HAP-1 (cell line): ENCODE results near the gene RYR3.

Experiments used
- DNase-seq, 2 experiments: peaks; one replicate each; pipeline ENCODE4 v3.0.0-alpha.2; 2016 to 2020; ENCODE audit warnings: low spot score in 2 of 2
- H3K27me3 ChIP-seq: fragments of 250-450 bp; sonication (Bioruptor Pico); 2 replicates; pipeline ENCODE4 v1.5.1; 2020; ENCODE audit warnings: low read depth, mild to moderate bottlenecking, moderate library complexity
- H3K36me3 ChIP-seq: fragments of 250-450 bp; sonication (Bioruptor Pico); replicated peaks from 2 replicates; pipeline ENCODE4 v1.5.1; 2020; ENCODE audit warnings: mild to moderate bottlenecking
- H3K4me1 ChIP-seq: fragments of 250-450 bp; sonication (Bioruptor Pico); 2 replicates; pipeline ENCODE4 v1.5.1; 2020; ENCODE audit warnings: mild to moderate bottlenecking
- H3K4me3 ChIP-seq: fragments of 250-450 bp; sonication (Bioruptor Pico); 2 replicates; pipeline ENCODE4 v1.5.1; 2020; ENCODE audit warnings: mild to moderate bottlenecking, moderate library complexity
- H3K9me3 ChIP-seq: fragments of 250-450 bp; sonication (Bioruptor Pico); 2 replicates; pipeline ENCODE4 v1.5.1; 2020; ENCODE audit warnings: mild to moderate bottlenecking, moderate library complexity
- in situ Hi-C: fragments of 300-500 bp; cut with MboI; formaldehyde crosslinking; loops from 3 replicates; pipeline ENCODE4 v1.14.3; 2020; ENCODE audit warnings: low sequenced_read_pairs, inconsistent platforms, mixed read lengths

Gene RYR3

GRCh38 chr15:33341953-33342352 lies 31.2 kb downstream of the RYR3 start:
- no peaks in the 10 kb centered on the region for H3K4me1 ChIP-seq
- DNase-seq = no peak
- no peak overlapping the region for H3K4me3 ChIP-seq
- in situ Hi-C loops = no loop called here
- no peaks in the 10 kb centered on the region for H3K36me3 ChIP-seq
- no peaks in the 10 kb centered on the region for H3K9me3 ChIP-seq
- H3K27me3 ChIP-seq = no peaks in the 10 kb centered on the region; the same call in 1 of the 2 replicates

DNA sequence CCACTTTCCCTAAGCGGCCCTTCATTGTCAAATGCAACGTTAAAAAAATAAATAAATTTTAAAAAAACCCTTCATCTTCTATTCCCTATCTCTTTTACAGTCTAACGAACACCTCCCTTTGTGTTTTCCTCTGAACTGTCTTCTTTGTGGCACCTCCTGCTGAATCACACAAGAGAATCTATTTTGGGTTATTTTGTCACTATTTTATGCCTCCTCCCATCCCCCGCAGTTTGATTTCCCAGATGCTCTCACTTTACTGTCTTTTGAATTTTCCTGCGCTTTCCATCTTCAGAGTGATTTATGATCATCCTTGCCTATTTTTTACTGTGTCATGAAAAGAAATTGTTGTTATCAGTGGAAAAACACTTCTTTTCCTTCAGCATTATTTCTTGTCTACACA lies 32.5 kb downstream of the RYR3 start:
- Histone ChIP-seq H3K9me3 (no peaks in the 10 kb centered on the region), H3K36me3 (no peaks in the 10 kb centered on the region), H3K27me3 (no peaks in the 10 kb centered on the region; the same call in 1 of the 2 replicates), H3K4me1 (no peaks in the 10 kb centered on the region), H3K4me3 (no peak overlapping the region)
- in situ Hi-C loops = no loop called here
- no peak for DNase-seq

DNA sequence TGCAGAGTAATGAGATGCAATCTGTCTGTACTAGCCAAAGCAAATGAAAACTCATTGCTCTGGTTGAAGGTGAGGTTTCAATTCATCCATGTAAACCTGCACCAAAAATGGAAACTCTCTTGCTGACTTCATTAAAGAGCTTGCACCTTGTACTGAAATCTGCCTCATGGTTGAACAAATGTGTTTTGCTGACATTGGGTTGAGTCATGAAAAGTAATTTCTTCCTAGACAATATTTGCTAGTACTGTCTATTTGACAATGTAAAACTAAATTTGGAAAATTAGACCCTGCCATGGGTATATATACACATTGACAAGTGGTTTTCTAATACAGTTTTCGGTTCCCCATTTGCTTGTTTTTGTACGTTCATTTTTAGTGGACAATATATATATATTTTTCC lies 33.3 kb downstream of the RYR3 start:
- H3K27me3 ChIP-seq = no peaks in the 10 kb centered on the region; the same call in 1 of the 2 replicates
- H3K36me3 ChIP-seq = no peaks in the 10 kb centered on the region
- H3K4me3 ChIP-seq = no peak overlapping the region
- in situ Hi-C loops = no loop called here
- DNase-seq = no peak
- H3K4me1 ChIP-seq = no peaks in the 10 kb centered on the region
- H3K9me3 ChIP-seq = no peaks in the 10 kb centered on the region

DNA sequence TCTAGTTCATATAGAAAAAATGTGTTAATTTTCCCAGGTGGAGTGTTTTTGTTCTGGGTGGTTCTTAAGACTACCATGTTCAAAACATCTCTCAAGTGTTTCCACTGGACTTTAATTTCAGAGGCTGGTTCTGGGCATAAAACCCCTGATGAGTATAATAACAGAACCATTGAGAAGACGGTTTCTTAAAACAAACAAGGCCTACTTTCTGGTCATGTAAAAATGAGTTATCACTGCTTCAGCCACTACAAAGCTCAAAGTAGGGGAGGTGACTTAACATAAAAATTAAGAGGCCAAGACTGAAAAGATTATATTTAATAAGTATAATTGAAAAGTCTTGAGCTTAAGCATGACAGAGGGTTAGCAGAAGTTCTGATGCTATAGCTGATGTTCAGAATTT lies 33.8 kb downstream of the RYR3 start:
- H3K27me3 ChIP-seq = no peaks in the 10 kb centered on the region; the same call in 1 of the 2 replicates
- DNase-seq = no peak
- in situ Hi-C loops = no loop called here
- H3K9me3 ChIP-seq = no peaks in the 10 kb centered on the region
- no peak overlapping the region for H3K4me3 ChIP-seq
- no peaks in the 10 kb centered on the region for H3K36me3 ChIP-seq
- H3K4me1 ChIP-seq = no peaks in the 10 kb centered on the region

DNA sequence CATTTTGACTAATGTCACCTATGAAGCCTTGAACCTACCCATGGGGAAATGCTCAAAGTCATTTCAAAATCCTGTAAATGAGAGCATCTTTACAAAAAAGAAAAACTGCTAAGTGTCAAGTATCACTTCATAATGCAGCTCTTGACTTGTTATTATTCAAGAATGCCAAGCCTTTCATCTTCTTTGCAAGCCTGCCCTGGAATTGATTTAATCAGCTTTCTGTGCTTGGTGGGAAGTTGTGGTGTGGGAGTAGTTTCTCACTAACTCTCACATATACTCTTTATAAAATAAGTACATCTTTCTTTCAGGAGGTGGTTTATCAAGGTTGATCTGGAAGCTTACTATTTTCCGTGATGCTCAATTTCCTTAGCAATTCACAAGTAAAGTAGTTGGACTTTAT lies 43.6 kb downstream of the RYR3 start:
- in situ Hi-C loops = no loop called here

DNA sequence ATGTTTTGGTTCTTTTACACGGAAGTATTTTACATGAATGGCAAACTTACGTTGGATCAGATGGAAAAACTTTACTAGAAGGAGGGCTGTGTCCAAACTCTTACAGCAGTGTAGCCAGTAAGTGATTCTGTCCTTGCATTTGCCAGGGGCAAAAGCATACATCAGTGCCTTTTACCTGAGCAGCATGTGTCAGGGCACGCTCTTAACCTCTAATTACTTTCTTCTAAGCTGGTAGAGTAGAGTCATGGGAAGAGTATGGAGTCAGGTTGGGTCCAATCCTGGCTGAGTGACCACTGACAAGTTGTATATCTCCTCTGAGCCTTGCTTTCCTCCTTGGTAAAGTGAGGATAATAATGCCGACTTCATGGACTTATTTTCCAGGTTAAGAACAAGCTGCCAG lies 47.1 kb downstream of the RYR3 start:
- Histone ChIP-seq H3K4me3 (no peak overlapping the region), H3K4me1 (peaks cover 15% of the 10 kb centered on the region), H3K27me3 (no peaks in the 10 kb centered on the region), H3K36me3 (no peaks in the 10 kb centered on the region), H3K9me3 (no peaks in the 10 kb centered on the region)
- no peak for DNase-seq
- in situ Hi-C loops = no loop called here

More for the DNA sequence above, 43.6 kb downstream of the RYR3 start:
- H3K9me3 ChIP-seq = no peaks in the 10 kb centered on the region
- H3K4me1 ChIP-seq = peaks cover 15% of the 10 kb centered on the region
- no peaks in the 10 kb centered on the region for H3K36me3 ChIP-seq
- DNase-seq = no peak
- H3K4me3 ChIP-seq = no peak overlapping the region
- no peaks in the 10 kb centered on the region for H3K27me3 ChIP-seq

DNA sequence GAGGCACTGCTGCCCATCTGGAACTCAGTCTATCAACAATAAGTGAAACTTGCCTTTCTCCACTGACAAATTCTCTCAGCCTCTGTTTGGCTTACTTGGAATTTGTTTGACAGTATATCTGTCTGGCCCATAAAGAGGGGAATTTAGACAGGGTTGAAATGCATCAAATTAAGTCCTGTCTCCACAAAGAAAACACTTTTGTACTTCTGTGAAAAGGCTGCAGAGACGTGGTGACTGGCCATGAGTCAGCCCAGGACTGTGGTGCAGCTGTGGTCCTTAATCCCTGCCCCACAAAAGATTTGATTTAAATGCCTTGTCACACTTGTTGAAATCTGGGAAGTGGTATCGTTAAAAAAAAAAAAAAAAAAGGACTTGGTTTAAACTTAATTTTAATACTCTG lies 47.5 kb downstream of the RYR3 start:
- DNase-seq = peak; percentile 67 to 86
- Histone ChIP-seq H3K9me3 (no peaks in the 10 kb centered on the region), H3K36me3 (no peaks in the 10 kb centered on the region), H3K27me3 (no peaks in the 10 kb centered on the region), H3K4me3 (no peak overlapping the region), H3K4me1 (peaks cover 15% of the 10 kb centered on the region)
- in situ Hi-C loops = no loop called here

DNA sequence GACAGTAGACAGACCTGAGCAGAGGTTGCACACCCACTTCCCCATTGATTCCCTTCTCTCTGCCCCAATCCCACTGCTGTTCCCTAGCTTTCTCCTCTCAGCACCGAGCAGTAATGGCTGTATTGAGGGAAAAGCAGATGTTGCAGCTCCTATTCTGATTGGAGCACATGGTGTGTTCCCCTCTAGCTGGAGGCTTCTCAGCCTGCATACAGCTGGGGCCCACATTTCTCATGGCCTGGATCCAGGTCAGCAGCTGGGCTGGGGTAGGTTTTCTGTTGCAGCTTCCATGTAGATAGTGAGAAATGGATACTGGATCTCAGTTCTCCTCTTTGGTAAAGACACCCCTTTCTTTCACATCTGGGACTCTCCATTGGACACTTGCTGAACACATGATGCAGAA lies 50.1 kb downstream of the RYR3 start:
- H3K36me3 ChIP-seq = no peaks in the 10 kb centered on the region
- DNase-seq = no peak
- no peaks in the 10 kb centered on the region for H3K9me3 ChIP-seq
- in situ Hi-C loops = no loop called here
- H3K27me3 ChIP-seq = no peaks in the 10 kb centered on the region
- peaks cover 15% of the 10 kb centered on the region for H3K4me1 ChIP-seq
- H3K4me3 ChIP-seq = no peak overlapping the region

DNA sequence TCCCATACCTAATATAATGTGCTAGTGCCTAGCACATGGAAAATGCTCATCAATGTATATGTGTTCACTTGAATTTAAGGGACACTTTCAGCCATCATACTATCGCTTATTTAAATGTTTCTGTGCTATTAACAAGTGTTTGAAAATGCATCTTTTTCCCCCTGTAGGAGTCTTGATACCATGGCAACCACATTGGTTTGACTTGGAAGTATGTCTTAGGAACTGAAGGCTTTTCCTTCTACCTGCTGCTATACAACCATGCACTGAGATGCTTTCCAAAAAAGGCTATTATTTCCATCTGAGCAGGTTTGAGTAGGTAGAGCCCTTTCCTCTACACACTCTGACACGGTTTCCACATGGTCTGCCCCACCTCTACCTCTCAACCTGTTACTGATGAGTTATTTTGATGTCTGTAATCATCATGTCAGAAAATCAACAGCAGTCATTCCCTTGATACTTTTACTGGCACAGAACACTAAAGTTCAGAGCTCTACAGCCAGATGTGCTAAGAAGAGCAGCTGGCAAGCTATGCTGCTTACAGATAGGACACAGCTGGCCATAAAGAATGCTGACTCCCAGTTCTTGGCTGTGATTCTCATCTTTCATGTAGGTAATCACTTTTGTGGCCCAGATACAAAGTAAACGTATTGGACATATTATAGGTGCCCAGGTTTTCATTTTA lies 59.3 kb downstream of the RYR3 start:
- in situ Hi-C loops = no loop called here
- Histone ChIP-seq H3K27me3 (no peaks in the 10 kb centered on the region), H3K36me3 (no peaks in the 10 kb centered on the region), H3K9me3 (no peaks in the 10 kb centered on the region), H3K4me1 (no peaks in the 10 kb centered on the region), H3K4me3 (no peak overlapping the region)
- no peak for DNase-seq

- Histone ChIP-seq H3K36me3 (no peaks in the 10 kb centered on the region), H3K9me3 (no peaks in the 10 kb centered on the region), H3K27me3 (no peaks in the 10 kb centered on the region), H3K4me1 (no peaks in the 10 kb centered on the region), H3K4me3 (no peak overlapping the region)
- no peak for DNase-seq
- in situ Hi-C loops = no loop called here
Measured at GRCh38 chr15:33370623-33371020, 59.9 kb downstream of the RYR3 start.

GRCh38 chr15:33371159-33371558 lies 60.4 kb downstream of the RYR3 start:
- no peaks in the 10 kb centered on the region for H3K9me3 ChIP-seq
- in situ Hi-C loops = no loop called here
- H3K27me3 ChIP-seq = no peaks in the 10 kb centered on the region
- no peaks in the 10 kb centered on the region for H3K36me3 ChIP-seq
- no peak overlapping the region for H3K4me3 ChIP-seq
- DNase-seq = no peak
- H3K4me1 ChIP-seq = no peaks in the 10 kb centered on the region

GRCh38 chr15:33374226-33374914 lies 63.6 kb downstream of the RYR3 start:
- in situ Hi-C loops = no loop called here
- H3K4me3 ChIP-seq = no peak overlapping the region
- no peaks in the 10 kb centered on the region for H3K27me3 ChIP-seq
- no peaks in the 10 kb centered on the region for H3K4me1 ChIP-seq
- H3K9me3 ChIP-seq = no peaks in the 10 kb centered on the region
- H3K36me3 ChIP-seq = no peaks in the 10 kb centered on the region
- no peak for DNase-seq

GRCh38 chr15:33375236-33375635 lies 64.5 kb downstream of the RYR3 start:
- in situ Hi-C loops = no loop called here
- DNase-seq = no peak
- Histone ChIP-seq H3K36me3 (no peaks in the 10 kb centered on the region), H3K4me3 (no peak overlapping the region), H3K4me1 (no peaks in the 10 kb centered on the region), H3K27me3 (no peaks in the 10 kb centered on the region), H3K9me3 (no peaks in the 10 kb centered on the region)

DNA sequence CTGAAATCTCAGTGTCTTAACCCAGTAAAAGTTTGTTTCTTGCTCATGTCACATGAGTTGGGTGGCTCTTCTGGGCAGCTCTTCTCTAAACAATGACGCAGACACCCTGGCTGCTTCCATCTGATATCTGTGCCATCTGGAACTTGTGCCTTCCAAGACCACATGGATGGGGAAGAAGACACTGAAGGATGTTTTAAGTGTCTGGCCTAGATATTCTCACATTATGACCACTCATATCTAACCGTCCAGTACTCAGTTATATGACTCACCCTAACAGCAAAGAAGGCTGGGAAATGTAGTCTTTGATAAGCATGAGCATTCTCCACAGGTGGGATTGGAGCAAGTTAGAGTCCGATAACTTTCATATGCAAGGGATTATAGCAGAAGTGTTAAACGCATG lies 66.4 kb downstream of the RYR3 start:
- Histone ChIP-seq H3K36me3 (no peaks in the 10 kb centered on the region), H3K4me1 (no peaks in the 10 kb centered on the region), H3K9me3 (no peaks in the 10 kb centered on the region), H3K4me3 (no peak overlapping the region), H3K27me3 (no peaks in the 10 kb centered on the region)
- in situ Hi-C loops = no loop called here
- no peak for DNase-seq
